Testis (tissue), 2 donors: ENCODE measurements around the gene RDH13.
A peak's percentile ranks its signal among the peaks of the same experiment; 100 is the strongest.

Experiments
- CTCF ChIP-seq, 3 experiments: fragments of 450-650 bp in 2 of 3; fragments of 200-600 bp in 1 of 3; sonication (generic) in 1 of 3; IDR thresholded peaks; one replicate each; pipeline ENCODE4 v1.5.1; 2016 to 2019; ENCODE audit warnings: antibody characterized with exemption in 3 of 3, mild to moderate bottlenecking in 2 of 3, moderate library complexity in 1 of 3
- POLR2A ChIP-seq: fragments of 450-650 bp; IDR thresholded peaks from one replicate; pipeline ENCODE4 v1.6.1; 2017; ENCODE audit warnings: antibody characterized with exemption, mild to moderate bottlenecking, moderate library complexity

GRCh38 chr19:55005684-55006488 lies 57.1 kb downstream of the RDH13 start:
- TF ChIP-seq CTCF (IDR thresholded peaks at IDR 0.05) (no peak), POLR2A (peak; percentile 24)
